GM12872 (cell line): Measurements from ENCODE around the gene ODAD4.

Source experiments
- CTCF ChIP-seq: IDR thresholded peaks from 3 replicates; pipeline ENCODE4 v1.5.1; 2011; ENCODE audit warnings: low read depth, mild to moderate bottlenecking, low read length, moderate library complexity; ENCODE audit not compliant: insufficient read depth

The ODAD4 gene

GRCh38 chr17:42002175-42002791, 71.9 kb downstream of the ODAD4 start:
- TF ChIP-seq CTCF, result no peak

DNA sequence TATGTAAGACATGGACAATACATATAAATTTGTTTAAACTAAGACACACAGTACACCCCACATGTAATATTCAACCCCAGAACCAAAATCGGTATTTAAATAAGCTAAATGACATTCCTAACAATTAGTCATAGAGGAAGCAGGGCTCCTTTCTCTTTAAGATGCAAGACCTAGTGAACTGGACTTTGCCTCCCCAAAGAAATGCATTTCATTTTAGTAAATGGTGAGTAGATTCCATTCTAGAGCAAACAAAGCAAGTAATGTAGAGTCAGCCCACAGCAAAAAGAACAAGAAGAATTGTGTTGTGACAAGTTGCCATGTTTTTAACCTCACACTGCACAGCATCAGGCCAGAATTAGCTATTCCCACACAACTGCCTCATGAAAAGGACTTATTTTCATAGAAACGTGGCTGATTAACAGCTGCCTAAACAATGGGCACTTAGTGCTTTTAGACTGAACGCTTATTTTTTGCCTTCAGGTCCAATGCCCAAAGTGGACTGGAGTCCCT, 72.4 kb downstream of the ODAD4 start:
- no peak for TF ChIP-seq CTCF

GRCh38 chr17:42005166-42005565, 74.7 kb downstream of the ODAD4 start:
- TF ChIP-seq CTCF, result no peak

GRCh38 chr17:42009170-42009569, 78.8 kb downstream of the ODAD4 start:
- TF ChIP-seq CTCF, result peak; percentile 21; the same call in 1 of the 3 replicates

DNA sequence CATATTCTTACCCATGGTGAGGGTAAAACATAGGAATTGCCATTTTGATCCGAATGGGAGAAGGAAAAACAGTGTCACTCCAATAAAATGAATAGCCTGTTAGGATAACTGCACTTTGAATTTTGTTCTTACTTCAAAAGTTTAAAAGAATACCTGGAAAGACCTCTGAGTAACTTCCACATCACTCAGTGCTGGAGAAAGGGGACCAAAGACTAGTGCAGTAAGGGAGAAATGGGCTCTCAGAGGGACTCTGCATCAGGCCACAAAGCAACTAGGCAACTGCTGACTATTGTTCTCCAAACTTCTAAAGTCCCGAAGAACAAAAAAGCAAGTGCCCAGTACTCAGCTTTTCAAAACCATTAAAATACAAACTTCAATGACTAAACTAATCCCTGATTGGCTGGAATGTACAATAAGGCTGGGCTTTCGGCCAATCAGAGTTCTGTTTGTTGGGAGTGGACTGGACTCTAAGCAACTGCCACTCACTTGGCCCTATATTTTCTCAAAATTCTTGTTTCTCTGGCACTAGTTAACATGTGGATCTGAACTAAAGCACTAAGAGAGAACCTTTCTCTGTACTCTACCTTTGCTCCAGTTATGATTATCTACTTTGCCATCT, 80.6 kb downstream of the ODAD4 start:
- no peak for TF ChIP-seq CTCF
